ENCODE measurements around the gene MRRF.
"Not testable (repeated sequence)": the region's sequence is repeated elsewhere in the genome, so short reads cannot be mapped to it uniquely, and the experiment has no call there.

MRRF gene

GRCh38 chr9:122363131-122363530, 98.4 kb downstream of the MRRF start:
- not testable (repeated sequence) for DNase-seq

- no peak for DNase-seq
Measured at GRCh38 chr9:122364117-122364782, 99.6 kb downstream of the MRRF start.

GRCh38 chr9:122364783-122365150, 100.1 kb downstream of the MRRF start:
- no peak for DNase-seq

GRCh38 chr9:122366074-122366660, 101.5 kb downstream of the MRRF start:
- no peak for DNase-seq

- DNase-seq, result no peak
Measured at GRCh38 chr9:122367065-122367464, 102.4 kb downstream of the MRRF start.

- no peak for DNase-seq
Measured at GRCh38 chr9:122367774-122368460, 103.2 kb downstream of the MRRF start.

- no peak for DNase-seq
Measured at GRCh38 chr9:122368642-122369041, 104.0 kb downstream of the MRRF start.

GRCh38 chr9:122370303-122370702, 105.6 kb downstream of the MRRF start:
- DNase-seq, result no peak

- DNase-seq, result peak; percentile 7
Measured at GRCh38 chr9:122370869-122371755, 106.4 kb downstream of the MRRF start, which contains the start of gene PTGS1. TSS of gene PTGS1 (plus strand) at chr9:122371024. CDS start at chr9:122371085, 61 bp downstream.

- DNase-seq, result no peak
Measured at GRCh38 chr9:122371846-122372245, 107.2 kb downstream of the MRRF start.

- no peak for DNase-seq
Measured at GRCh38 chr9:122372856-122373845, 108.5 kb downstream of the MRRF start.

GRCh38 chr9:122374885-122375420, 110.3 kb downstream of the MRRF start:
- no peak for DNase-seq

- no peak for DNase-seq
Measured at GRCh38 chr9:122376796-122377195, 112.1 kb downstream of the MRRF start.

GRCh38 chr9:122377241-122378164, 112.8 kb downstream of the MRRF start:
- no peak for DNase-seq

- no peak for DNase-seq
Measured at GRCh38 chr9:122378236-122378635, 113.6 kb downstream of the MRRF start.

- DNase-seq, result no peak
Measured at GRCh38 chr9:122379340-122379739, 114.7 kb downstream of the MRRF start.

GRCh38 chr9:122380293-122380692, 115.6 kb downstream of the MRRF start:
- no peak for DNase-seq

Measured in NCI-H1436 (cell line).